ENCODE measurements around the gene MPRIP.
"Not testable (repeated sequence)": the region's sequence is repeated elsewhere in the genome, so short reads cannot be mapped to it uniquely, and the experiment has no call there.

MPRIP gene

GRCh38 chr17:17151541-17151940 is 109.3 kb downstream of the MPRIP start:
- DNase-seq: peak; percentile 76 to 81

- DNase-seq: peak; percentile 94 to 95
Measured at GRCh38 chr17:17151962-17152361, 109.7 kb downstream of the MPRIP start.

- no peak for DNase-seq
Measured at GRCh38 chr17:17152385-17152784, 110.1 kb downstream of the MPRIP start.

GRCh38 chr17:17153071-17153470 is 110.8 kb downstream of the MPRIP start:
- no peak for DNase-seq

- no peak for DNase-seq
Measured at GRCh38 chr17:17153709-17154108, 111.5 kb downstream of the MPRIP start.

GRCh38 chr17:17154556-17154955 is 112.3 kb downstream of the MPRIP start:
- no peak for DNase-seq

- DNase-seq: no peak
Measured at GRCh38 chr17:17154981-17155380, 112.7 kb downstream of the MPRIP start.

- no peak for DNase-seq
Measured at GRCh38 chr17:17155568-17155967, 113.3 kb downstream of the MPRIP start.

GRCh38 chr17:17156107-17156506 is 113.8 kb downstream of the MPRIP start:
- DNase-seq: no peak

- no peak for DNase-seq
Measured at GRCh38 chr17:17156511-17156910, 114.3 kb downstream of the MPRIP start.

- DNase-seq: no peak
Measured at GRCh38 chr17:17157041-17157440, 114.8 kb downstream of the MPRIP start.

GRCh38 chr17:17158506-17158905 is 116.2 kb downstream of the MPRIP start:
- DNase-seq: not testable (repeated sequence)

- DNase-seq: no peak
Measured at GRCh38 chr17:17159571-17159970, 117.3 kb downstream of the MPRIP start.

GRCh38 chr17:17161121-17161520 is 118.9 kb downstream of the MPRIP start:
- DNase-seq: no peak

- no peak for DNase-seq
Measured at GRCh38 chr17:17161759-17162158, 119.5 kb downstream of the MPRIP start.

- no peak for DNase-seq
Measured at GRCh38 chr17:17164156-17164555, 121.9 kb downstream of the MPRIP start.

GRCh38 chr17:17164676-17165075 is 122.4 kb downstream of the MPRIP start:
- no peak for DNase-seq

GRCh38 chr17:17165666-17166308 is 123.5 kb downstream of the MPRIP start:
- no peak for DNase-seq

- no peak for DNase-seq
Measured at GRCh38 chr17:17166446-17166845, 124.2 kb downstream of the MPRIP start.

- no peak for DNase-seq
Measured at GRCh38 chr17:17167356-17167755, 125.1 kb downstream of the MPRIP start.

- DNase-seq: no peak
Measured at GRCh38 chr17:17167986-17168385, 125.7 kb downstream of the MPRIP start.

GRCh38 chr17:17168401-17168800 is 126.1 kb downstream of the MPRIP start:
- DNase-seq: no peak

GRCh38 chr17:17169396-17169795 is 127.1 kb downstream of the MPRIP start:
- DNase-seq: no peak

GRCh38 chr17:17170346-17170985 is 128.2 kb downstream of the MPRIP start:
- no peak for DNase-seq

- DNase-seq: no peak
Measured at GRCh38 chr17:17171186-17171585, 128.9 kb downstream of the MPRIP start.

Measured in SW 1271 (cell line).